HG02610 (cell line): ENCODE measurements around the gene WRAP73.
"Not testable (repeated sequence)": the region's sequence is repeated elsewhere in the genome, so short reads cannot be mapped to it uniquely, and the experiment has no call there.

ENCODE experiments used
- ATAC-seq: cut with Tn5 transposase; IDR thresholded peaks from one replicate; pipeline ENCODE4 v1.9.1; 2021; ENCODE audit warnings: mild to moderate bottlenecking, moderate library complexity; ENCODE audit not compliant: unreplicated experiment

WRAP73 gene

DNA sequence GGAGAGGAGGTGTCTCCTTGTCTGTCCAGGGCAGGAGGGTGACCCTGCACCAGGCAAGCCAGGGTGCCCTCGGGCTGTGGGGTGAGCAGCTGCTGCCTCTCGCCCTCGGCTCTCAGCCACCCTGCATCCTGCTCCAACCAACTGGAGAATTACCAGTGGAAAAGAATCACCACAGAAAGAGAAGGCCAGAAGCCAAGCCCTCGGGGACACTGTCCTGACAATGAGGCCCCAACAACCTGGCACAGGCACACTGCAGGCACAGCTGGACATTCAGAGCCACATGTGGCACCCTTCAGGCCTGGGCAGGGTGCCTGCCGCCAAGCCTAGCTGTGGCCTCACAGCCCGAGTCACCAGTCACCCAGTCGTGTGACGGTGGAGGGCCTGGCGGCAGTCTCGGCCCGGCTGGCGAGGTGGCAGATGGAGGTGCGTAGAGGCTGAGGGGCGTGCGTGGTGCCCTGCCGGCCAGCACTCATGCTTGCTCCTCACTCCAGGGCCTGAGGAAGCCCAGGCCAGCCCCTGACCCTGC lies 50.6 kb downstream of the WRAP73 start:
- no peak for ATAC-seq

GRCh38 chr1:3598522-3599285 lies 51.2 kb downstream of the WRAP73 start:
- ATAC-seq, result no peak

DNA sequence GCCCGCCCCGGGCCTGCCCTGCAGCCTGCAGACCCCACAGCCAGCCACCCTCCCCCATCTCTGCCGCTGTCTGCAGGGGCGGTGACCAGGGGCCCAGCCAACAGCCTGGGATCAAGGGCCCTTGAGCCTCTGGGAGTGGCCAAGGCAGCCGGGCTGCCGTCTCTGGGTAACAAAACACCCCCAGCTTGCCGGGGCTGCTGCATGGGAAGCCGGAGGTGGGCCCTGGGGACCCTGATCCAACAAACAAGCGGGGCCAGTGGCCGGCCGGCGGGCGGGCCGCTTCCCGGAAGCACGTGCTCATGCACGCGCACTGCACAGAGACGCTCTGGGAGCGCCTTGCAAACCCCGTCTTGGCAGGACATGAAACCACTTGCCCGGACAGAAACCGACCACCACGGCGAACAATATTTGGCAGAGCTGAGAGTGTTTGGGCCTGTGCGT lies 51.8 kb downstream of the WRAP73 start:
- ATAC-seq, result no peak

- no peak for ATAC-seq
Measured at GRCh38 chr1:3597599-3597964, 52.3 kb downstream of the WRAP73 start.

- no peak for ATAC-seq
Measured at GRCh38 chr1:3596663-3597598, 53.0 kb downstream of the WRAP73 start.

DNA sequence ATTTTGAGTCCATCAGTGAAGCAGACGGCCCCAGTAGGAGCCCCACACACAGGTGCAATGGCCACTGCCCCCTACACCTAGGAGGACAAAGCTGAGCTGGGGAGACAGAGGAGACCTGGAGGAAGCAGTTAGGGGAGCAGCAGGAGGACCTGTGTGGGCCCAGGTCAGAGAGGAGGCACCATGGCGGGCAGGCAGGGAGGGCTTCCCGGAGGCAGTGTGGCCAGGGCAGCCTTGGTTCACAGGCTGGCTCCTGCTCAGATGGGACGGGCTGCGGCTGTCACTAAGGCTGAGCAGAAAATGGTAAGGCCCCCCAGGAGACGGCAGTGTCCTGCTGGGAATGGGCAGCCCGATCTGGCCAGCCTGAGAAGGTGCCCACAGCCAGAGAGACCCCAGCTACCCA lies 54.0 kb downstream of the WRAP73 start:
- ATAC-seq, result no peak

GRCh38 chr1:3594706-3595377 lies 55.1 kb downstream of the WRAP73 start:
- ATAC-seq, result no peak

GRCh38 chr1:3593745-3594144 lies 56.2 kb downstream of the WRAP73 start:
- ATAC-seq, result no peak

- ATAC-seq, result no peak
Measured at GRCh38 chr1:3593334-3593733, 56.6 kb downstream of the WRAP73 start.

GRCh38 chr1:3590951-3591865 lies 58.7 kb downstream of the WRAP73 start:
- no peak for ATAC-seq

DNA sequence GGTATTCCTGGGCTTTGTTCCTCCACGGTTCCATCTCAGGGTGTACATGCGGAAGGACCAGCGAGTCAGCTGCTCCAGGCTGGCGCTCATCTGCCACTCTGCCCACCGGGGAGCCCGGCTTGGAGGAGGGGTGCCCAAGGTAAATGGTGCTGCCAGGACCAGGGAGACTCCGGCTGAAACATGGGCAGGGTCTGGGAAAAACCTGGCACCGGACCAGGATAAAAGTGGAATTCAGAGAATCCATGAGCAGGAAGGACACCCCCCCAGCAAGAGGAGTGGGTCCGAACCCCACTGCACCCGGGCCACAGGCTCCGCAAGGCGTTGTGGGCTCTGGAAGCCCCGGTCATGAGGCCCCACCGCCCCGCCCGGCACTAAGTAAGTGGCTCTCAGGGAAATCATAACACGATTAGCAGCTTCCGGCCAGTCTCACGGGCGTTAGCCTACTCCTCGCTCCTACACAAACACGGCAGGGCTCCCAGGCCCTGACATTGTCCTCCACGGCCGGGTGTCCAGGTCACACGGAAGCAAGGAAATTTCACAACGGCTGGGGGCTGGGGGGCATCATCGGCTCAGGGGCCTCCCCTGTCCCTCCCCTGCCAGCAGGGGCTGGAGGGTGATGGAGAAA lies 59.7 kb downstream of the WRAP73 start:
- no peak for ATAC-seq

DNA sequence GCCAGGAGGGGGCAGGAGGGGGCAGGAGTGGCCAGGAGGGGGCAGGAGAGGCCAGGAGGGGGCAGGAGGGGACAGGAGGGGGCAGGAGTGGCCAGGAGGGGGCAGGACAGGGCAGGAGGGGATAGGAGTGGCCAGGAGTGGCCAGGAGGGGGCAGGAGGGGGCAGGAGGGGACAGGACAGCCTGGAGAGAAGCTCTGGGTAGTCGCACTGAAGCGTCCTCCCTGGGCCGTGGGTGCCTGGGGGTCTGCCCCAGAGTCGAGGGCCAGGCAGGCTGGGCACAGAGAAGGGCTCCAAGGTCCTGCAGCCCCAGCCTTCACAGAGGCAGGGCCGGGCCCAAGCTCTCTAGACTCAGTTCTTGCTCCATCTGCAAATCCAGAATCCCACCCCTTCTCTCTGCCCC lies 61.5 kb downstream of the WRAP73 start:
- no peak for ATAC-seq

DNA sequence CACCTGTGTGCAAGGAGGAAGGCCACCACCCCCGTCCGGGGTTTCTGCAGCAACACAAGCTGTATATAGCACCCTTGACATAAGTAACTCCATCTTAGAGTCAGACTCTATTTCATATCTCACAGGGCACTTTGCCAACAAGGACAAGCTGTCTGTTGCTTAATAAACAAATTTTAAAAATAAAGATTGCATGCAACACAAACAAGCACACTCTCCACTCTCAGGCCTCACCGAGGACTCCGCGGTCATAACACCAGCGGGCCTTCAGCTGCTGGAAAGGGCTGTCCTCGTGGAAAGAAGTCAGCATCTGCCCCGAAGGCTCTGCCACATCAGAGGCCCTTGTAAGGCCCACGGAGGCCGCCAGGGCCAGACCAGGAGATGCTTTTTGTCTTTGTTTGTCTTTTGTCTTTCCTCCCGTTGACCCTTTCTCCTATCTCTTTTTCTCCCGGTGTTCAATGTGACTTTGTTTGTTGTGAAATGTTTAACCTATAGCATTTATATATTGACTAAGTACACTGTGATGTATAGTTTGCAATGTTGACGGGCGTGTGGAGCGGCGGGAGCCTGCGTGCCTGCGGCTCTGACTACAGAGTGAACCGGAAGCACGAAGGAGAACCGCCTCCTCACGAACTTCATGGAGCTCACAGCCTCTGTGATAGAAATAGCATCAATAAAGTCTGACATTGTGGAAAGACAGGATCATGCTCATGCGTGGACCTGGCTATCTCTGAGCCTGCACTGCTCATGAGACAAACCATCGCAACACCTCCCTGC lies 62.7 kb downstream of the WRAP73 start:
- no peak for ATAC-seq

- ATAC-seq, result no peak
Measured at GRCh38 chr1:3585940-3586568, 63.8 kb downstream of the WRAP73 start.

DNA sequence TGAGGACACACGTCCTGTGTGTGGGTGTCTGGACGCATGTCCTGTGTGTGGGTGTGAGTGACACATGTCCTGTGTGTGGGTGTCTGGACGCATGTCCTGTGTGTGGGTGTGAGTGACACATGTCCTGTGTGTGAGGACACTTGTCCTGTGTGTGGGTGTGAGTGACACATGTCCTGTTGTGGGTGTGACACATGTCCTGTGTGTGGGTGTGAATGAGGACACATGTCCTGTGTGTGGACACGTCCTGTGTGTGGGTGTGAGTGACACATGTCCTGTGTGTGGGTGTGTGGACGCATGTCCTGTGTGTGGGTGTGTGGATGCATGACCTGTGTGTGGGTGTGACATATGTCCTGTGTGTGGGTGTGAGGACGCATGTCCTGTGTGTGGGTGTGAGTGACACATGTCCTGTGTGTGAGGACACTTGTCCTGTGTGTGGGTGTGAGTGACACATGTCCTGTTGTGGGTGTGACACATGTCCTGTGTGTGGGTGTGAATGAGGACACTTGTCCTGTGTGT lies 64.5 kb downstream of the WRAP73 start:
- not testable (repeated sequence) for ATAC-seq

- ATAC-seq, result no peak
Measured at GRCh38 chr1:3584915-3585314, 65.0 kb downstream of the WRAP73 start.

DNA sequence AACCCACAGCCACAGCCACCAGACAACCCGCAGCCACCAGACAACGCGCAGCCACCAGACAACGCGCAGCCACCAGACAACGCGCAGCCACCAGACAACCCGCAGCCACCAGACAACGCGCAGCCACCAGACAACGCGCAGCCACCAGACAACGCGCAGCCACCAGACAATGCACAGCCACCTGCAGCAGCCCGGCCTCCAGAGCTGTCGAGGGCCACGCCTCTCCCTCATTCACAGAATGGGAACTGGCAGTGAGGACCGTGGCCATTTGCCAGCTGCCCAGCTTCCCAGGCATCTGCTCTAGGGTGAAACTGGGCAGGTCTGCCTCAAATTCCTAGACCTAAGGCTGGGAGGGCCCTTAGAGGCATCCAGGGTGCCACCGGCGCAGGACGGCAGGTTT lies 66.2 kb downstream of the WRAP73 start:
- not testable (repeated sequence) for ATAC-seq

DNA sequence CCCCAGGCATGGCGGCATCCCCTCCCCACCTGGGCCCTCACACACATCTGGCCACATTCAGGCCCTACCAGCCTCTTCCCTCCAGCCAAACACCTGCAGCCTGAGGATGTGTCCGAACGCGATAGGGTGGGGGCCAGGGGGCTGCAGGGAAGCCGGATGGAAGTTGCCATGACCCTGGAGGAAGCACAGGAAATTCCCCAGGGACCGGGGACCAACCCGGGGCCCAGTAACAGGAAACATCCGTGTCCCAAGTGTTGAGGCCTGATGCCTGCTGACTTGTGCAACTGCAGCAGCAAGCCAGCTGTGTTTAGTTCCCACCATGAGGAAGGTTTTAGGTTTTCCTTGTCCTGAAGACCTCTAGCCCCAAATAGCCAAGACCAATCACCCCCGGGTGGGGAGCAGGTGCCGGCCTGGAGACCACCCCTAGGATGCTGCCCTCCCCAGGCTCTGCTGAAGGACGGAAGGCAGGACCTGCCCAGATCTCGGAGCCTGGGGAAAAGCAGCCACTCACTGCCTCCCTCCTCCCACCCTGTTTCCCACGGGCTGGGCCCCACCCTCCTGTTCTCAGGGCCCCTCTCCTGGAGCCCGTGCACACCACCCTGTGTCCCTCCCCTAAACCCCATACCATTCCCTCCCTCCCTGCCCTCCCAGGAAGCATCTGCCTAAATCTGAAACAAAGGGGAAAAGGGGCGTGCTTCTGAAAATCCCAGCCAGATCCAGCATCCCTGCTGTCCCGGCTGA lies 68.4 kb downstream of the WRAP73 start:
- ATAC-seq, result no peak
